ENCODE data around the gene CD200R1.

CD200R1 gene

GRCh38 chr3:112976953-112977352, 2.0 kb upstream of the CD200R1 start:
- H3K4me3 ChIP-seq (ENCODE audit: control insufficient read depth, low read depth, low read length): no peak overlapping the region
- no peak for DNase-seq (ENCODE audit: low read depth)
- TF ChIP-seq CTCF (conservative IDR thresholded peaks at IDR 0.05; ENCODE audit: control insufficient read depth, insufficient read depth, low read depth, low read length): no peak

GRCh38 chr3:112976001-112976400, 1.1 kb upstream of the CD200R1 start:
- no peak for DNase-seq (ENCODE audit: low read depth)
- H3K4me3 ChIP-seq (ENCODE audit: control insufficient read depth, low read depth, low read length): no peak overlapping the region
- TF ChIP-seq CTCF (conservative IDR thresholded peaks at IDR 0.05; ENCODE audit: control insufficient read depth, insufficient read depth, low read depth, low read length): no peak

- DNase-seq (ENCODE audit: low read depth): no peak
- TF ChIP-seq CTCF (conservative IDR thresholded peaks at IDR 0.05; ENCODE audit: control insufficient read depth, insufficient read depth, low read depth, low read length): no peak
- no peak overlapping the region for H3K4me3 ChIP-seq (ENCODE audit: control insufficient read depth, low read depth, low read length)
These were observed 755 bp downstream of the CD200R1 start for GRCh38 chr3:112974178-112974517.

GRCh38 chr3:112973325-112974177, 1.4 kb downstream of the CD200R1 start:
- no peak for DNase-seq (ENCODE audit: low read depth)
- TF ChIP-seq CTCF (conservative IDR thresholded peaks at IDR 0.05; ENCODE audit: control insufficient read depth, insufficient read depth, low read depth, low read length): no peak
- H3K4me3 ChIP-seq (ENCODE audit: control insufficient read depth, low read depth, low read length): no peak overlapping the region

- no peak for DNase-seq (ENCODE audit: low read depth)
- no peak for TF ChIP-seq CTCF (conservative IDR thresholded peaks at IDR 0.05; ENCODE audit: control insufficient read depth, insufficient read depth, low read depth, low read length)
- H3K4me3 ChIP-seq (ENCODE audit: control insufficient read depth, low read depth, low read length): no peak overlapping the region
These were observed 2.7 kb downstream of the CD200R1 start for GRCh38 chr3:112972158-112972557.

- DNase-seq (ENCODE audit: low read depth): no peak
- no peak for TF ChIP-seq CTCF (conservative IDR thresholded peaks at IDR 0.05; ENCODE audit: control insufficient read depth, insufficient read depth, low read depth, low read length)
- H3K4me3 ChIP-seq (ENCODE audit: control insufficient read depth, low read depth, low read length): no peak overlapping the region
These were observed 7.1 kb downstream of the CD200R1 start for GRCh38 chr3:112967828-112968227.
